DMS79 treated with DMSO at 0.1 percent for 48 hours (cell line): Measurements from ENCODE around the gene MYO7B.

Experiments used
- DNase-seq: peaks from one replicate; lab custom pipeline; 2025; lab: John Stamatoyannopoulos, UW

Gene MYO7B

DNA sequence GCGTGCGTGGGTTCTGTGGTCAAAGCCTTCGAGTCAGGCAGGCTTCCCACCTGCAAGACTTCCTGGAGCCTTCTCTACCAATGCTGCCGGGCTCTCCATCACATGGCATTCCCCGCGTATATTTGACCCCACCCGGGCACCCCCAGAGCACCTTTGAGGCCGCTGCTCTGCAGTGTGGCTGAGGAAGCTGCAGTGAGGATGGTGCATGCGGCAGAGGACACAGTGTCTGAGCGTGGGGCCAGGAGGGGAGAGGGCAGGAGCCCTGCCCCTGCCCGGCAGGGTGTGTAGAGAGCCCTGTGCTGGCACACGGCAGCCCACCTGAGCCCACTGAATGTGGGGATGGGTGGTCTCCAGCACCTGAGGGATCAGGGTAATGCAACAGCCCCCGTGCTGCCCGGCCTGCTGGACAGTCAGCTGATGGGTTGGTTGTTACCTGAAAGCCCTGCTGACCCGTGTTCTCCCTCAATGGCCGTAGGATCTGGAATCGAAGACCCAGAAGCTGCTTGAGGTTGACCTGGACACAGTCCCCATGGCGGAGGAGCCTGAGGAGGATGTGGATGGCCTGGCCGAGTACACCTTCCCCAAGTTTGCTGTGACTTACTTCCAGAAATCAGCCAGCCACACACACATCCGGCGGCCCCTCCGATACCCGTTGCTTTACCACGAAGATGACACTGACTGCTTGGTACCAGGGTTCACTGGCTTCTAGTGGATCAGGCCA lies 73.7 kb downstream of the MYO7B start:
- DNase-seq: no peak

DNA sequence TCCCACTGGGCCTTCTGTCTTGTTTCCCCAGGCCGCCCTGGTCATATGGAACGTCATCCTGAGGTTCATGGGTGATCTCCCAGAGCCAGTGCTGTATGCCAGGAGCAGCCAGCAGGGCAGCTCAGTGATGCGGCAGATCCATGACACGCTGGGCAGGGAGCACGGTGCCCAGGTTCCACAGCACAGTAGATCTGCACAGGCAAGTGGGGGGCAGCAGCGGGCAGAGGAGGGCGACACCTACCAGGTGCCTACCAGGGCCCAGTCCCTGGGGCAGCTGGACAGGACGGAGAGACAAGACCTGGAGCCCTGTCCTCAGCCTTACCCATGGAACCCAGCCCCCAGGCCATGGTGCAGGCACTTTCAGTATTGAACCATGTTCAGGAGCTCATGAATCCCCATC lies 74.3 kb downstream of the MYO7B start:
- DNase-seq: no peak

DNA sequence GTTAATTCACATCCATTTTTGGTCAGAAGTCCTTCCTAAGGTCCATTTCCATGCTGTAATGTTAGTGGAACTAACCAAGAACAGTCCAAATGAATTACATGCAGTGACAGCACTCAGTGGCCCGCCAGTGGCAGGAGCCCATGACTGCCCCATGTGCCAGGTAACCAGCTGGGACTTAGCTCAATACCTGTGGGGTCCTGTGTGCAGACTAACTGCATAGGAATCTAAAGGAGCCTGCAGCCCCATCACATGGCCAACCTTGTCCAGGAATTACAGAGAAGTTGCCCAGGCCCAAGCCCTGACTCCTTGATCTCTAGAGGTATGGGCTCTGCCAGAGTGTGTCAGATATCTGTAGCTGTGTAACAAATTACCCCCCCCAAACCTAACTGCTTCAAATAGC lies 75.1 kb downstream of the MYO7B start:
- DNase-seq: no peak

DNA sequence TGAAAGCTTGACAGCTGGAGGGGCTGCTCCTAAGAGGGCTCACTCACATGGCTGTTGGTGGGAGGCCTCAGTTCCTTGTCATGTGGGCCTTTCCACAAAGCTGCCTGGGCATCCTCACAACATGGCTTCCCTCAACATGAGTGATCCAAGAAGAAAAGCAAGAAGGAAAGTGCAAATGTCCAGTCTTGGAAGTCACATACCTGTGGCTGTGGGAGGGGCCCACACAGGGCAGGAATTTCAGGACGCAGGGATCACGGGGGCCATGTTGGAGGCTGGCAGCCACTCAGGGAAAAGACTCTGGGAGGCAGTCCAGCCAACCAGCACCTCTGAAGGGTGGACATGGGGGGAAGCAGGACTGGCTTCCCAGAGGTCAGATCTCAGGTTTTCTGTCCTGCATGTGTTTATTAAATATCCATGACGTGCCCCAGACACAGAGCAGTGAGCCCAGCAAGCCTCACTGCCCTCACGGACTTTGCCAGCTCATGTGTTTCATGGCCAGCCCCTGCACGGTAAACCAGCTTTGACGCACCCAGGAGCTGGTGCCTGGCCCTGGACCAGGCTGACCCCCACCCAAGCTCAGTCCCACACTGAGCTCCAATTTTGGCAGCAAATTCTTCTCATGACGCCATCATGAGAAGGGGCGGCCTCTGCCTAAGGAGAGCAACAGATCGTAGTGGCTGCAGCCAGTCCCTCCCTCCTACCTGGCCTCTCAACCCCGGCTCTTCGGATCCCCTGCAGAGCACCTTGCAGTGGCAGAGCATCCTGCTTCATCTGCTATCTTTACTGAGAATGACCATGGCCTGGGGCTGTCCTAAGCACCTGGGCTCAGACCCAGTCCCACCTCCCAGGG lies 75.8 kb downstream of the MYO7B start:
- no peak for DNase-seq

DNA sequence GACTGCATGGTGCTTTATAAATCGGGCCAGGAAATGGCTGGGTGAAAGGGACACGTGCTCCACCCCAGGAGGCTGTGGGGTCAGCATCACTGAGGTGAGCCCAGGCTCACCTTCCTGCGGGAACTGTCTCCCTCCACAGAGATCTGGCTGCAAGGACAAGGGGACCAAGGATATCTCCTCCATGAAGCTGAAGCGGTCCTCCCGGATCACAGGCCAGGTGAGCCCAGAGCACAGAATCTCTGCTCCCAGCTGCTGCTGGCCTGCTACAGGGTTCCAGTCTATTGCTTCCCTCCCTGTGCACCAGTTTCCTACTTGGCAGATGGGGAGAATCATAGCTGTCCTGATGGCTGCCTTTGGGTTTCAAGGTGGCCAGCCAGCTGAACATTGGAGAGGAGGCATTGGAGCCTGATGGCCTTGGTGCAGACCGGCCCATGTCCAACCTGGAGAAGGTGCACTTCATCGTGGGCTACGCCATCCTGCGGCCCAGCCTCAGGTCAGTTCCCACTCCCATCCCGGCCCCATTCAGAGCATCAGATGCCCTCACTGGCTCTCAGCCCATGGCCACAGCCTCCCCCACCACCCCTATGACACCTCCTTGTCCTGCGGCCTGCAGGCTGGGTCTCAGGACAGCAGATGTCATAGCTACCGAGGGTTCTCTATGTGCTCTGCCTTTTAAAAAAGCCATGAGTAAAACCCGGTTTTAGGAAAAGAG lies 76.8 kb downstream of the MYO7B start:
- DNase-seq: no peak

DNA sequence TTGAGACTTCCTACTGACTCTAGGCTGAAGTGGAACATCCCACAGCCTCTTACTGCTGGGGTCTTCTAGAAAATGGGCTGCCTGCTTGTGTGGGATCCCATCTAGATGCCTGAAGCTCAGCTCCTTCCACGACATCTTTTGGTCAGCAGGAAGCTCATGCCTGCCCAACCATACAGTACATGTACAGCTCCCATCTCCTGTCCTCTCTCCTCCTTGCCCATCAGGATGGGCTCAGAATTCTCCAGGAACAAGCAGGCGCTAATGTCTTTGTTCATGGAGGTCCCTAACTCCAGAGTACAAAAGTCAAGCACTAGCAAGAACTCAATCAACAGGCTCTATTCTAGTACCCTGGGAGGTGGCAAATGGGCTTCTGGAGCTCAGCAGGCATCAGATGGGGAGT lies 78.8 kb downstream of the MYO7B start:
- DNase-seq: no peak

DNA sequence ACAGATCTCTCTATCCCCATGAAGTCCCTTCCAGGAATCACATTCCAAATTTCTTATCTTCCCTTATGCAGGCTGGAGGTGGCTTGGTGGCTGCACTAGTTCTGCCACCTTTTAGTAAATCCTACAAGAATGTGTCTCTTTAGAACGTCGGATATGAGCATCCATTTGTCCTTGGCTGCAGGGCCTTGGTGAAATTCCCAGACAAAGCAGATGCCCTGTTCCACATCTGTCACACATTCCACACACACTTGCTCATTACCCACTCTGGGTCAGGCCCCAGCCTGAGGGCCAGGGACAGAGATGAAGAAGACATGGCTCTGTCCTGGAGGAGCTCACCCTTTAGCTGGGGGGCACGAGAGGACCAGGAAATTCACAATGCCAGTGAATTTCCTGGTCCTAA lies 79.2 kb downstream of the MYO7B start:
- DNase-seq: no peak

DNA sequence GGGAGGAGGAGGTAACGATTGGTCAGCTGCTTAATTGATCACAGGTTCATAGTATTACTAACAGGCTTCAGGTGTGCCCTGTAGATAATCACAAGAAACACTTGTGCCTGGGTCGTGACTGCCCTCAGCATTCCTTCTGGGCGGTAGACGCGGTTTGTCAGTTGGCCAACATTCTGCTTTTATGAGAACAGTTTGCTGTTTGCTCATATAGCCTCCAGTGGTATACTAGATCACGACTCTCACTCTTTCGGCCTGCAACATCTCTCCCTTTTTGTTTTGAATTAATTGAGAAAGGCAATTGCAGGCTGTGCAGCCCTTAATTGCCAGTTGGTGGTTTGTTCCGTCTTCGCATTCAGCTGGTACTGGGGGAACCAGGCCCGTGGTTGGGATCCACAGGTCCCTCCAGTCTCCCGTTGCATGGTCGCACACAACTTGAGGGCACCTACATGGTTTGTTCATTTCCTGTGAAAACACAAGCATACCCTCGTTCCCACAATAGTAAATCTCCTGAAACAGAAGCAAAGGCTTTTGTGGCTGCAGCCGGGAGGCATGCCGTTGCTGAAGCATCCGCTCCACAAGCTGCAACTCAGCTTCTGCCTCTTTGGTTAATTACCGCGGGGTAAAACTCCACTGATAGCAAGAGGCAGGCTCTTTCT lies 80.2 kb downstream of the MYO7B start:
- DNase-seq: no peak

DNA sequence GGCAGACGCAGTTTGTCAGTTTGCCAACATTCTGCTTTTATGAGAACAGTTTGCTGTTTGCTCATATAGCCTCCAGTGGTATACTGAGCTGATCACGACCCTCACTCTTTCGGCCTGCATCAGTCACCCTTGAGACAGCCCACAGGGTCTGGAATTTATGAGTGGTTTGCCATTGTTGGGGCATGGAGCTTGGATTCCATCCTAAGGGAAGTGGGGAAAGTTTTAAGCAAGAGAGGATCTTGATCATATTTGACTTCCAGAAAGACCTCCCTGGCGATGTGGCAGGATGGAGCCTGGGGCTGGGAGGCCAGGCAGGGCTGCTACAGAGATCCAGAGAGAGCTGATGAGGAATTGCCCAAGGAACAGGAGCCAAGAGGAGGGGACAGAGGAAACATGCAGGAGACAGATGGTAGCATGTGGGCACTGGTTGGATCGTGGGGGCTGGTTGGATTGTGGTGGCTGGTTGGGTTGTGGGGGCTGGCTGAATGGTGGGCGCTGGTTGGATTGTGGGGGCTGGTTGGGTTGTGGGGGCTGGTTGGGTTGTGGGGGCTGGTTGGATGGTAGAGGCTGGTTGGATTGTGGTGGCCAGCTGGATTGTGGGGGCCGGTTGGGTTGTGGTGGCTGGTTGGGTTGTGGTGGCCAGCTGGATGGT lies 83.2 kb downstream of the MYO7B start:
- DNase-seq: no peak

DNA sequence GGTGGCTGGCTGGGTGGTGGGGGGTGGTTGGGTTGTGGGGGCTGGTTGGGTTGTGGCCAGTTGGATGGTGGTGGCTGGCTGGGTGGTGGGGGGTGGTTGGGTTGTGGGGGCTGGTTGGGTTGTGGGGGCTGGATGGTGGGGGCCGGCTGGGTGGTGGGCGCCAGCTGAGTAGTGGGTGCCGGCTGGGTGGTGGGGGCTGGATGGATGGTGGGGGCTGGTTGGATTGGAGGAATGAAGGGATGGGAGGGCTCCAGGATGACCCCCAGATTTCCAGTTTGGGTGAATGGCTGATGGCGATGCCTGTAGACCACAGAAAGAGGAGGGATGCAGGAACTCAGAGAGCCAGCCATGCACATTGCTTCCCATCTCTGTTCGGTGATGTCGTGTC lies 83.7 kb downstream of the MYO7B start:
- no peak for DNase-seq

DNA sequence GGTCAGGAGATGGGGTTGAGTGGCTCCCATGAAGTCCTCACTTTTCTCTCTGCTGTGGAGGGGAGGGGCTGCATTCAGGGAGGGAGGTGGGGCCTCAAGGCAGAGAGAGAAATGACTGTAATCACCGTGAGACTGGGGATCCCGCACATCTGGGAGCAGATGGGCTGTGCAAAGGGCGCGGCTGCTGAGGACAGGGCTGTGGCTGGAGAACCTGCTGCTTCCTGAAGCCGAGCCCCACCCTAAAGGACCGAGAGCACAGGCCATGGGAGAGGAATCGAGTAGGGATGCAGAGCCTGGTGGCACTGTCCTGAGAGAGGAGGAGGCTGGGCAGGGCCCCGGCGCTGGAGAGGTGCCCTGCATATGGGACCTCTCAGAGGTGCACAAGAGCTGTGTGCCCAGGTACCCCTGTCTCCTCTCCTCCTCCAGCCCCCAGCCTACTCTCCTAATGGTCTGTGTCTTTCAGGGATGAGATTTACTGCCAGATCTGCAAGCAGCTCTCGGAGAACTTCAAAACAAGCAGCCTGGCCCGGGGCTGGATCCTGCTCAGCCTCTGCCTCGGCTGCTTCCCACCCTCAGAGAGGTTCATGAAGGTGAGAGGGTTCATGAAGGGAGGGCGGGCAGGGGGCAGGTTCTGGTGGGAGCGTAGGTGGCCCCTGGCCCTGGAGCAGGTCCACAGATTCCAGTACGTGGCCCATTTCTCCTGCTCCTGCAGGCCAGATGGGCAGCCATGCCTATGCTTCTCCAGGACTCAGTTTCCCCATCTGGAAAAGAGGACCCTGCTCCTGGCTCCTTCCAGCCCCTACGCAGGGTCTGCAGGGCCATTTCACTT lies 84.6 kb downstream of the MYO7B start:
- no peak for DNase-seq

DNA sequence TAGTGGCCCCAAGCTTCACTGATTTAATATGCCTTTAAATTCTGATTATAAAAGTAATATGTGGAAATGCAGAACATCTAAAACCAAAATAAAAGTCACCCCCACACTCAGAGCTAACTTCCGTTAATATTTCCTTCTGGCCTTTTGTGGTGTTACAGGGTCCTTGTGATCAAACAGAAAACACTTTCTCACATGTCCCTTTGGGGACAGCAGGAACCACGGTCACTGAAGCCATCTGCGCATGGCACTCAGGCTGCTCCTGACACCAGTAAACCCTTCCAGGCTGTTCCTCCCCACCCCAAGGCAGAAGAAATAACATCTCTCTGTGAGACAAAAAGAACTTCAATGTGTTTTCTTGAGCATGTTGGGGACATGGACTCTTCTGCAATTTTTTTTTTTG lies 85.4 kb downstream of the MYO7B start:
- DNase-seq: no peak

DNA sequence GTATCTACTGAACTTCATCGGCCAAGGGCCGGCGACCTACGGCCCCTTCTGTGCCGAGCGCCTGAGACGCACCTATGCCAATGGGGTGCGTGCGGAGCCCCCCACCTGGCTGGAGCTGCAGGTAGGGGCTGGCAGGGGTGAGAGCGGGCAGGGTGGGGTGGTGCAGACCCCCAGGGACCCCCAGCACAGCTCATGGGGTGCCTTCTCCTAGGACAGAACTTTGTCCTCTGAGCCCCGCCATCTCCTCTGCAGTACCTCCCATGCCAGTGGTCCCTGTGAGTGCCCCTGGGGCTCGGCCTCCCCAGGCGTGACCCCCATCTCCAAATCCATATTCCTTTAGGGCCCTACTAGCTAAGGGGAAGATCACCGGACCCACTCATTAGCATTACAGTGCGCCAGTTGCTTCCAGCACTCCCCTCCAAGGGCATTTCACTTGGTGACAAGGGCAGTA lies 86.5 kb downstream of the MYO7B start:
- DNase-seq: no peak

DNA sequence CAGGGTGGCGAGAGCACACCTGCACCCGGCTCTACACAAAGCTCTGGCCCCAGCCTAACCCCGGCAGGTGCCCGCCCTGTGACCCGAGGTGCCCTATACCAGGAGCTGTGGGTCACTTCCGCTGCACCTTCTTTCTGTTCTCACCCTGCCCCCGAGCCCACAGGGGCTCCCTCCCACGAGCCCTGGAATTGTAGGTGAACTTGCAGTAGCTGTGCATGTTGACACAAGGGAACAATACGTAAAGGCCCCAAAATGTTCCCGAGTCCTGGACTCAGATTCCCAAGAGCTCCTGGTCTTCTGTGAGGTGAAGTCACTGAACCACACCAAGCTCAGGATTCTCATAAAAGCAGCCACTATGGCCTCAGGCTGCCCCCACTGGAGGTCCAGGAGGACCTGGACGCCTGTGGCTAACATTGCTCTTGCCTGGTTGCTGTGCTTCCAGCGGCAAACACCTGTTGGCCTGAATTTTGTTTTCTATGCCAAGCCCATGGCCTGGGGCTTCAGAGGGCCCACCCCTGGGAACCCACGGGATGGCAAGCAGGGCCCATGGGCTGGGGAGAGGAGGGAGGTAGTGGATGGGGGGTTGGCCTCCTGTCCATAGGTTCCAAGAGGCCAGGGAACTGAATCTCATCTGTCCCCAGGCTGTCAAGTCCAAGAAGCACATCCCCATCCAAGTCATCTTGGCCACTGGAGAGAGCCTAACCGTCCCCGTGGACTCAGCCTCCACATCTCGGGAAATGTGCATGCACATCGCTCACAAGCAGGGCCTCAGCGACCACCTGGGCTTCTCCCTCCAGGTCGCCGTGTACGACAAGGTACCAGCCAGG lies 87.3 kb downstream of the MYO7B start:
- DNase-seq: no peak

DNA sequence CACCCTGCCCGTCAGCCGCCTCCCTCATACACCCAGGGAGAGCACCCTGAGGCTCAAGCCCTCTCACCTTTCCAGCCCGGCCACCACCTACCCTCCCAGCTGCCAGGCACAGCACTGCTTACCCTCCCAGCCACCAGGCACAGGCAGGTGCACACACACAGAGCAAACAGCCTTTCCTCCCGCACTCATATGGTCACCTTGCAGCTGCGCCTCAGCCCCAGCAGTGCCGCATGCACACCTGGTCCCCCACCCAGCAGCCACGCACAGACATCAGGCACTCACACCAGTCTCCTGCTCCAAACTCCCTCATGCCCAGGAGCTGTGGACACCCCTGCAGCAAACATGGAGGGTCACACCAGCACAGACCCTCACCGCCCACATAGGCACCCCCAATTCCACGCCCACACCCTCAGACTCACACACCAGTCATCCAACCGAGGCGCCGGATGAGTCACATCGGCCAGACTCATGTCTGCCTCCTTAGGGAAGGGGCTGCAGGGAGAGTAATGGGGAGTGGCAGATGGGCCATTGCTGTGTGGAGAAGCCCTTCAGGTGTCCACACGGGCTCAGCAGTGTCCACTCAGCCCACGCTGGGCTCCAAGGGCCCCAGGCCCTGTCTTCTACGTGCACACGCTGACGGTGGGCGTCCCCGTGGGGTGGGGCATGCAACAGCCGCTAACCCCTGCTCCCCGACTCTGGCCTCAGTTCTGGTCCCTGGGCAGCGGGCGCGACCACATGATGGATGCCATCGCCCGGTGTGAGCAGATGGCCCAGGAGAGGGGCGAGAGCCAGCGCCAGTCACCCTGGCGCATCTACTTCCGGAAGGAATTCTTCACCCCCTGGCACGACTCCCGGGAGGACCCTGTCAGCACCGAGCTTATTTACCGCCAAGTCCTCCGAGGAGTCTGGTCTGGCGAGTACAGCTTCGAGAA lies 88.2 kb downstream of the MYO7B start:
- no peak for DNase-seq

DNA sequence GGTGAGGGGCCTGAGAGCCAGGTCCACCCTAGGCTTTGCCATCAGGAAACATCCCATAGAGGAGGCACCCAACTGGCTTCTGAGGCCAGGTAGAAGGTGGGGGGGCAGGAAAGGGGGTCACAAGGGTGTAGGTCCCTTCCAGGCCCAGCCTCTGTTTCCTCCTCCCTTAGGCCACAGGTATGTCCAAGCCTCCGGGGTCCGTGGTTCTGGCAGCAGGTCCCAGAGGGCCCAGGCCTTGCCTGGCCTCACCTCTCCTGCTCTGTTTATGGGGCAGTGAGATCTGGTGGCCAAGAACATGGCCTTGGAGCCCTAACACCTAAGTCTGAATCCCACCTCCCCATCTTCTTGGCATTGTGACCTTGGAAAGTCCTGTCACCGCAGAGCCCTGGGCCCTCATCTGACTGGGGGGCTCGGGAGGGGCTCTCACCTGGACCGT lies 88.9 kb downstream of the MYO7B start:
- no peak for DNase-seq

DNA sequence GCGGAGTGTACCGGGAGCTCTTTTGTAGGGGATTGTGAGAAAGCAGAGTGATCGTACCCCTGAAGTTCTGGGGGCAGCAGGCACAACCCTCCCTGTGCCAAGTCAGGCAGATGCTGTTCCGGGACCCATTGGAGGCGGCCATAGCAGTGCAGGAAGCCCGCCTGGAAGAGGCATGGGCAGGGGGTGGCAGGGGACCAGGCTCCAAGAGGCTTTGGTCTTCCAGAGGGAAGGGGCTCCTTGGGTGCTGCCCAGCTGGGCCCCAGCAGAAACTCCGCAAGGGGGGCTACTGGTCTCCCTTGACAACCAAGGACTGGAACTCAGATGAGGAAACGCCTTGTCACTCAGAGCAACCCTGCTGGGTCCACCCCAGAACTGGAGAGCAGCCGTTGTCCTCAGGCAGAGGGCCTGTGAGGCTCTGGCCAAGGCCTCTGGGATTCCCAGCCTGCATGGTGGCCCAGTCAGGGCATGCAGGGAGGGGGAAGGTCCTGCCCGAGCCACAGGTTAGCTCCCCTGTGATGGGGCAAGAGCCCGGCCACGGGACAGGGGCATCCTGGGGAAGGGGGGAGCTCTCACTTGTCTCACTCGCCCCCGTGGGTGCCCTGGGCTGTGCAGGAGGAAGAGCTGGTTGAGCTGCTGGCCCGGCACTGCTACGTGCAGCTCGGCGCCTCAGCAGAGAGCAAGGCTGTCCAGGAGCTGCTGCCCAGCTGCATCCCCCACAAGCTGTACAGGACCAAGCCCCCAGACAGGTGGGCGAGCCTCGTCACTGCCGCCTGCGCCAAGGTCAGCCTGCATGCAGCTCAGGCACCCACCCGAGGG lies 89.5 kb downstream of the MYO7B start:
- DNase-seq: no peak

DNA sequence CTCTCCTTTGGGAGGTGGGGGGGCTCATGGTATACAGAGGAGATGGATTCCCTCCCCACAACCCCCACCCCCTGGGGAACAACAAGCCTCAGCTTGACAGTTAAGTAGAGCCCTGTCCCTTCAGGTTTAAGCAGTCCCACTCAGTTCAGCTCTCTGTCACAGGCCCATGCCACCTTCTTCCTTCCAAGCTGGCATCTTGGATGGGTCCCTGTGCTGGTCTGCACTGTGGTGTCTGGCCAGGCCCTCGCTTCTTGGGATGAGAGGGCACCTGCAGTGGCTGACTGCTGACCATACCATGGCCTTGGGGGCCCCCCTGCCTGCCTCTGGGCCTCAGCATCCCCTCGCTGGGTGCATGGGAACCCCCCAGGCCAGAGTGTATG lies 90.1 kb downstream of the MYO7B start:
- no peak for DNase-seq
